Suprapubic skin (tissue), 4 donors: ENCODE data around the gene NFIL3. TPM values are rescaled to one million over a fixed set of nuclear protein-coding genes. Genes with fewer than 3 reads are reported as not detected.

ENCODE experiments used
- total RNA-seq, 4 donors: library from RNA; depleted of rRNA; stranded (reverse); fragments of >200 nt; gene quantifications; one replicate each; pipeline ENCODE4 v1.1.0, GENCODE V29; 2016

The NFIL3 gene
- total RNA-seq, 4 donors from 2014 or later: 28.0 to 58.5 (median 37.8) TPM

Other genes with a start within 250 kb of the NFIL3 start
- 10 to 100 TPM; 26.0 to 61.0 (median 31.0) TPM for gene AUH, start 61.9 kb downstream of the NFIL3 start, total RNA-seq